NOMO-1 (cell line): Measurements from ENCODE around the gene TFR2.
A peak's percentile ranks its signal among the peaks of the same experiment; 100 is the strongest.
"Not testable (repeated sequence)": the region's sequence is repeated elsewhere in the genome, so short reads cannot be mapped to it uniquely, and the experiment has no call there.

Source experiments
- DNase-seq, 2 experiments: peaks; one replicate each; lab custom pipeline; 2025; ENCODE audit not compliant: unreplicated experiment in 2 of 2; lab: John Stamatoyannopoulos, UW

Gene TFR2

GRCh38 chr7:100678291-100678984 lies 37.1 kb upstream of the TFR2 start:
- DNase-seq: no peak

- no peak for DNase-seq
These were observed 36.2 kb upstream of the TFR2 start for GRCh38 chr7:100677308-100678267.

- DNase-seq: no peak
These were observed 35.4 kb upstream of the TFR2 start for GRCh38 chr7:100676501-100677306.

- DNase-seq: peak; percentile 65 to 80
These were observed 34.4 kb upstream of the TFR2 start for GRCh38 chr7:100675581-100676350.

GRCh38 chr7:100675105-100675451 lies 33.7 kb upstream of the TFR2 start:
- no peak for DNase-seq

GRCh38 chr7:100674411-100675104 lies 33.2 kb upstream of the TFR2 start:
- peak; percentile 38 to 57 for DNase-seq

GRCh38 chr7:100673942-100674410 lies 32.6 kb upstream of the TFR2 start:
- peak in 1 of 2 experiments; percentile 59 for DNase-seq

- peak; percentile 97 to 99 for DNase-seq
These were observed 32.1 kb upstream of the TFR2 start, which contains the start of gene GNB2 for GRCh38 chr7:100673302-100673941. Gene GNB2, plus strand, starts transcription at chr7:100673740. Its CDS starts 2,526 bp downstream, at chr7:100676266.

GRCh38 chr7:100671353-100672327 lies 30.3 kb upstream of the TFR2 start:
- no peak for DNase-seq

- DNase-seq: peak; percentile 82 to 92
These were observed 28.7 kb upstream of the TFR2 start for GRCh38 chr7:100670074-100670473.

GRCh38 chr7:100669106-100669505 lies 27.8 kb upstream of the TFR2 start:
- not testable (repeated sequence) for DNase-seq

- DNase-seq: no peak
These were observed 26.7 kb upstream of the TFR2 start for GRCh38 chr7:100668069-100668449.

GRCh38 chr7:100667331-100668068 lies 26.1 kb upstream of the TFR2 start:
- peak in 1 of 2 experiments; percentile 27 for DNase-seq

- DNase-seq: no peak
These were observed 23.9 kb upstream of the TFR2 start for GRCh38 chr7:100665168-100665726.

- DNase-seq: not testable (repeated sequence)
These were observed 20.9 kb upstream of the TFR2 start for GRCh38 chr7:100662194-100662776.

GRCh38 chr7:100655908-100656674 lies 14.7 kb upstream of the TFR2 start, which contains the start of gene ACTL6B:
Gene ACTL6B, minus strand, starts transcription at chr7:100656448. Its CDS starts 94 bp downstream, at chr7:100656354.
- no peak for DNase-seq
